ENCODE measurements around the gene PRPF8. TPM values are rescaled to one million over a fixed set of nuclear protein-coding genes. Genes with fewer than 3 reads are reported as not detected.

The PRPF8 gene
- total and polyA plus RNA-seq, 2 donors (not counting 1 experiment from before 2014, with no cell fraction given), result 177 to 423 TPM

- Histone ChIP-seq H3K4me1 (ENCODE audit: control insufficient read depth in 2 of 2, insufficient read depth in 2 of 2, low read length in 2 of 2) (peaks cover 49 to 57% of the 10 kb centered on the region in 2 donors), H2AFZ (ENCODE audit: insufficient read depth, low read depth, low read length, poor library complexity, severe bottlenecking) (peak within 1 kb of the TSS; percentile 78)
- under 1% methylated on average over 92 of the region's 95 CpGs for WGBS (ENCODE audit: insufficient coverage)
Observed at GRCh38 chr17:1627982-1628855, 56.4 kb downstream of the PRPF8 start, which contains the start of gene SLC43A2. Gene SLC43A2, minus strand, starts transcription at chr17:1628834. Its CDS starts 960 bp downstream, at chr17:1627874.

More at GRCh38 chr17:1627982-1628855, 56.4 kb downstream of the PRPF8 start, which contains the start of gene SLC43A2:
- Mint-ChIP-seq H3K4me1 (peaks cover 49% of the 10 kb centered on the region), H3K4me3 (peak within 1 kb of the TSS; percentile 94), H3K9me3 (ENCODE audit: insufficient read depth) (no peaks in the 10 kb centered on the region), H3K27ac (peak within 1 kb of the TSS; percentile 98), H3K27me3 (no peaks in the 10 kb centered on the region)
- Histone ChIP-seq H3K9me3 (ENCODE audit: control extremely low read depth in 1 of 3, control insufficient read depth in 2 of 3, insufficient read depth in 1 of 3, low read length in 2 of 3) (peaks cover 0 to 7% (median 0%) of the 10 kb centered on the region in 3 donors), H3K4me3 (ENCODE audit: control extremely low read depth in 1 of 5, extremely low read depth in 1 of 5, insufficient read depth in 1 of 5, low read depth in 2 of 5, low read length in 4 of 5) (peak within 1 kb of the TSS; percentile 74 to 97 (median 92)), H3K27me3 (replicated peaks in 1 of 4; ENCODE audit: control extremely low read depth in 1 of 4, control insufficient read depth in 3 of 4, insufficient read depth in 4 of 4, low read length in 3 of 4) (no peaks in the 10 kb centered on the region), H3K9ac (ENCODE audit: low read length) (peak within 1 kb of the TSS; percentile 87), H4K20me1 (ENCODE audit: control insufficient read depth, insufficient read depth, low read length, poor library complexity, severe bottlenecking) (no peaks in the 10 kb centered on the region), H3K27ac (ENCODE audit: low read length in 2 of 2) (peak within 1 kb of the TSS; percentile 94 to 97), H3K79me2 (ENCODE audit: control insufficient read depth, insufficient read depth, low read length) (peaks cover 47% of the 10 kb centered on the region), H3K36me3 (replicated peaks in 1 of 2; ENCODE audit: control extremely low read depth in 1 of 2, control insufficient read depth in 1 of 2, extremely low read depth in 1 of 2, insufficient read depth in 2 of 2, low read length in 1 of 2) (peaks cover 0 to 18% of the 10 kb centered on the region in 2 experiments), H3K4me2 (replicated peaks; ENCODE audit: low read depth, low read length, poor library complexity, severe bottlenecking) (peak within 1 kb of the TSS; percentile 100)
- TF ChIP-seq CTCF (IDR thresholded peaks at IDR 0.05), result no peak
- TF ChIP-seq EZH2 (IDR thresholded peaks at IDR 0.05; ENCODE audit: borderline replicate concordance, insufficient read depth, low read depth, low read length, poor library complexity, severe bottlenecking), result no peak
- ATAC-seq (ENCODE audit: low read depth) (peak; percentile 53), DNase-seq (peak; percentile 89)
- intact Hi-C loops (cut with micrococcal nuclease), result loop anchor here (1.0 to 5.0 kb wide), 5 partner anchors 21 to 774 kb away; partner anchors contain the start of genes INPP5K, MNT and PITPNA
- ChIA-PET POLR2A (interaction anchor here (0.6 to 7.3 kb wide), 21 partner anchors 10 to 257 kb away, joined by 3 to 127 read pairs (median 6); partner anchors contain the start of genes INPP5K, PITPNA and RILP), CTCF (interaction anchor here (1.1 to 10.4 kb wide), 6 partner anchors 12 to 262 kb away, joined by 3 to 326 read pairs (median 24); partner anchors contain the start of genes RILP and SCARF1)

Measured in B cell (primary cell).